Right atrium auricular region (tissue), 2 donors: ENCODE measurements around the gene TMEM116. TPM values are rescaled to one million over a fixed set of nuclear protein-coding genes. Genes with fewer than 3 reads are reported as not detected.
"Not testable (repeated sequence)": the region's sequence is repeated elsewhere in the genome, so short reads cannot be mapped to it uniquely, and the experiment has no call there.

Experiments used
- DNase-seq: peaks from one replicate; pipeline ENCODE4 v3.0.0-alpha.2; 2019; ENCODE audit warnings: low spot score
- H3K27ac ChIP-seq, 2 donors: fragments of 200-600 bp; sonication (generic); 1 replicate in 1 of 2; 2 replicates in 1 of 2; pipeline ENCODE4 v1.5.1; 2016 to 2019
- H3K27me3 ChIP-seq, 2 donors: fragments of 200-600 bp; sonication (generic); one replicate each; pipeline versions ENCODE4 v1.5.1 to v1.6.0; 2017 to 2019
- H3K36me3 ChIP-seq: fragments of 200-600 bp; sonication (generic); one replicate; pipeline ENCODE4 v1.5.1; 2016
- H3K4me1 ChIP-seq, 2 donors: fragments of 200-600 bp; sonication (generic); one replicate each; pipeline versions ENCODE4 v1.5.1 to v1.6.0; 2017 to 2019
- H3K4me3 ChIP-seq, 2 donors: fragments of 200-600 bp; sonication (generic); 1 replicate in 1 of 2; 2 replicates in 1 of 2; pipeline ENCODE4 v1.5.1; 2017 to 2019; ENCODE audit warnings: mild to moderate bottlenecking in 1 of 2, moderate library complexity in 1 of 2
- H3K9me3 ChIP-seq, 2 donors: fragments of 200-600 bp; sonication (generic); one replicate each; pipeline ENCODE4 v1.5.1; 2019
- CTCF ChIP-seq, 2 donors: fragments of 200-600 bp; sonication (generic); IDR thresholded peaks; one replicate each; pipeline ENCODE4 v1.5.1; 2019; ENCODE audit warnings: antibody characterized with exemption in 2 of 2
- total RNA-seq, 2 donors: library from RNA; depleted of rRNA; stranded (reverse); fragments of >200 nt; gene quantifications; one replicate each; pipeline ENCODE4 v1.1.0, GENCODE V29; 2016

The TMEM116 gene
- total RNA-seq, 2 donors from 2014 or later = 9.3 to 30.0 TPM

GRCh38 chr12:111953455-111953854, 59.5 kb downstream of the TMEM116 start:
- Histone ChIP-seq H3K4me1 (no peaks in the 10 kb centered on the region), H3K27me3 (no peaks in the 10 kb centered on the region), H3K9me3 (no peaks in the 10 kb centered on the region), H3K4me3 (no peak overlapping the region), H3K36me3 (no peaks in the 10 kb centered on the region), H3K27ac (no peak overlapping the region)
- TF ChIP-seq CTCF (IDR thresholded peaks at IDR 0.05) = no peak
- DNase-seq = no peak

GRCh38 chr12:111952084-111952787, 60.7 kb downstream of the TMEM116 start:
- H3K4me1 ChIP-seq, H3K9me3 ChIP-seq, H3K36me3 ChIP-seq, H3K27ac ChIP-seq, DNase-seq, H3K4me3 ChIP-seq, H3K27me3 ChIP-seq: not testable (repeated sequence)

GRCh38 chr12:111950961-111951676, 61.8 kb downstream of the TMEM116 start:
- not testable (repeated sequence) for H3K27me3 ChIP-seq, DNase-seq, H3K4me3 ChIP-seq, H3K9me3 ChIP-seq, H3K36me3 ChIP-seq, H3K4me1 ChIP-seq, H3K27ac ChIP-seq

GRCh38 chr12:111943929-111944328, 69.0 kb downstream of the TMEM116 start:
- TF ChIP-seq CTCF (IDR thresholded peaks at IDR 0.05) = no peak
- DNase-seq = no peak
- H3K27me3 ChIP-seq = no peaks in the 10 kb centered on the region
- no peak overlapping the region for H3K27ac ChIP-seq
- H3K4me1 ChIP-seq = no peaks in the 10 kb centered on the region
- H3K4me3 ChIP-seq = no peak overlapping the region
- H3K9me3 ChIP-seq = no peaks in the 10 kb centered on the region
- no peaks in the 10 kb centered on the region for H3K36me3 ChIP-seq

GRCh38 chr12:111942557-111942956, 70.4 kb downstream of the TMEM116 start:
- Histone ChIP-seq H3K9me3 (no peaks in the 10 kb centered on the region), H3K27ac (no peak overlapping the region), H3K4me3 (no peak overlapping the region), H3K4me1 (no peaks in the 10 kb centered on the region), H3K36me3 (no peaks in the 10 kb centered on the region), H3K27me3 (no peaks in the 10 kb centered on the region)
- DNase-seq = no peak
- no peak for TF ChIP-seq CTCF (IDR thresholded peaks at IDR 0.05)

GRCh38 chr12:111937429-111937828, 75.5 kb downstream of the TMEM116 start:
- Histone ChIP-seq H3K36me3 (no peaks in the 10 kb centered on the region), H3K4me1 (peaks cover 0 to 6% of the 10 kb centered on the region in 2 donors), H3K4me3 (no peak overlapping the region), H3K9me3 (no peaks in the 10 kb centered on the region), H3K27ac (peak overlapping the region in 1 of 2 donors; percentile 88), H3K27me3 (no peaks in the 10 kb centered on the region)
- no peak for DNase-seq
- TF ChIP-seq CTCF (IDR thresholded peaks at IDR 0.05) = no peak
